Measurements from ENCODE around the gene PARN. TPM values are rescaled to one million over a fixed set of nuclear protein-coding genes. Genes with fewer than 3 reads are reported as not detected.

Gene PARN
- total and polyA plus RNA-seq, 2 of the 8 experiments (the other 6 are each of a cell fraction or from before 2014, with no cell fraction given), result 24.5 to 44.6 TPM

DNA sequence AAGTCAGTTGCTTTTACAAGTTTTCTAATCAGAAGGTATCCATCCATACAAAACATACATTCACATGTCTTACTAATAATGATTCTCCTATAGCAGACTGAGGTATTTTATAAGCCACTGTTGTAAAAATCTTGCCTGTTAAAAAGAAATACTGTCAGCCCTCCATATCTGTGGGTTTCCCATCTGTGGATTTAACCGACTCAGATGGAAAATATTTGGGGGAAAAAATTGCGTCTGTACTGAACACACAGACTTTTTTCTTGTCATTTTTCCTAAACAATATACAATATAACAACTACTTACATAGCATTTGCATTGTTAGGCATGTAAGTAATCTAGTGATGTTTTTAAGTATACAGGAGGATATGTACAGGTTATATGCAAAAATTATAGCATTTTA lies 90.4 kb downstream of the PARN start:
- Histone ChIP-seq H3K27ac (ENCODE audit: low read depth, low read length) (no peak overlapping the region), H3K36me3 (ENCODE audit: control insufficient read depth in 2 of 4, insufficient read depth in 4 of 4, low read length in 3 of 4) (no peaks in the 10 kb centered on the region), H3K18ac (ENCODE audit: extremely low read depth, low read length) (no peak overlapping the region), H4K20me1 (replicated peaks in 1 of 2; ENCODE audit: control insufficient read depth in 1 of 2, insufficient read depth in 2 of 2, low read length in 2 of 2) (peaks cover 0 to 2% of the 10 kb centered on the region in 2 experiments), H3K4me3 (ENCODE audit: extremely low read depth in 1 of 4, insufficient read depth in 2 of 4, low read depth in 3 of 4, low read length in 4 of 4) (no peak overlapping the region), H3K23ac (ENCODE audit: insufficient read length) (no peak overlapping the region), H2BK120ac (replicated peaks; ENCODE audit: low read depth, low read length) (no peak overlapping the region), H3K9me3 (ENCODE audit: insufficient read depth in 2 of 2, low read depth in 1 of 2, low read length in 1 of 2) (no peaks in the 10 kb centered on the region), H4K91ac (replicated peaks; ENCODE audit: insufficient read length, low read length) (no peak overlapping the region), H2BK5ac (ENCODE audit: low read depth, low read length) (no peak overlapping the region), H4K5ac (ENCODE audit: insufficient read length, low read depth, low read length) (no peak overlapping the region), H4K8ac (ENCODE audit: extremely low read depth, insufficient read depth, low read length) (no peak overlapping the region), H3K4ac (replicated peaks; ENCODE audit: insufficient read length, low read depth, low read length) (no peak overlapping the region), H2BK20ac (ENCODE audit: low read length) (no peak overlapping the region), H3K27me3 (replicated peaks in 1 of 4; ENCODE audit: control insufficient read depth in 3 of 4, extremely low read depth in 1 of 4, insufficient read depth in 3 of 4, low read length in 3 of 4) (no peaks in the 10 kb centered on the region), H3K56ac (replicated peaks; ENCODE audit: insufficient read length, low read depth, low read length) (no peak overlapping the region), H3K14ac (ENCODE audit: insufficient read length) (no peak overlapping the region), H3K4me1 (replicated peaks in 1 of 4; ENCODE audit: control insufficient read depth in 3 of 4, insufficient read depth in 4 of 4, low read length in 3 of 4) (no peaks in the 10 kb centered on the region), H3K9ac (replicated peaks in 1 of 4; ENCODE audit: extremely low read depth in 1 of 4, low read depth in 3 of 4, low read length in 3 of 4) (no peak overlapping the region), H3K79me1 (ENCODE audit: low read depth, low read length) (no peaks in the 10 kb centered on the region), H3K4me2 (ENCODE audit: insufficient read depth in 1 of 2, low read depth in 2 of 2, low read length in 2 of 2) (no peak overlapping the region), H2AK5ac (ENCODE audit: low read depth, low read length) (no peak overlapping the region), H2BK15ac (ENCODE audit: low read length) (no peak overlapping the region), H3K23me2 (ENCODE audit: low read depth, low read length) (no peaks in the 10 kb centered on the region), H3K79me2 (ENCODE audit: control insufficient read depth in 1 of 2, insufficient read depth in 2 of 2, low read length in 2 of 2) (no peaks in the 10 kb centered on the region; a peak in 1 of 4 replicates), H2AFZ (ENCODE audit: low read length) (no peak overlapping the region), H2BK12ac (ENCODE audit: low read depth, low read length) (no peak overlapping the region)
- FAIRE-seq (no peak), DNase-seq (ENCODE audit: low read depth in 1 of 2, low spot score in 2 of 2) (no peak)
- TF ChIP-seq CBX5 (IDR thresholded peaks at IDR 0.05; ENCODE audit: low read depth, low read length) (no peak), SIX5 (IDR thresholded peaks at IDR 0.05; ENCODE audit: low read depth, low read length) (no peak), BCL11A (IDR thresholded peaks at IDR 0.05; ENCODE audit: low read depth in 2 of 2, low read length in 2 of 2) (no peak), TCF12 (IDR thresholded peaks at IDR 0.05; ENCODE audit: low read depth, low read length) (no peak), RAD21 (IDR thresholded peaks at IDR 0.05 in 1 of 2, conservative IDR thresholded peaks at IDR 0.05 in 1 of 2; ENCODE audit: low read depth in 2 of 2, low read length in 2 of 2) (no peak), SIRT6 (IDR thresholded peaks at IDR 0.05; ENCODE audit: low read length) (no peak), RNF2 (IDR thresholded peaks at IDR 0.05; ENCODE audit: borderline replicate concordance, low read depth, low read length, missing control alignments, poor library complexity, severe bottlenecking) (no peak)
- WGBS, 2 experiments (ENCODE audit: extremely low coverage in 1 of 2, insufficient coverage in 1 of 2, insufficient read length in 1 of 2, insufficient replicate concordance in 2 of 2, low coverage in 1 of 2, low lambda C conversion rate in 2 of 2, missing lambda C conversion rate in 1 of 2), result 93% methylated on average over 2 of the region's 2 CpGs; no CpG with 5 or more reads in 1 of the 2 experiments
- ChIA-PET CTCF (ENCODE audit: partially characterized antibody) (interaction anchor here (0.6 to 1.3 kb wide), 2 partner anchors 11 to 252 kb away, joined by 3 to 5 read pairs; no protein-coding TSS in a partner anchor), POLR2A (ENCODE audit: partially characterized antibody) (no interaction called here)
